Neural cell (in vitro differentiated cells): ENCODE data around the gene MED15. TPM values are rescaled to one million over a fixed set of nuclear protein-coding genes. Genes with fewer than 3 reads are reported as not detected.

Experiments
- H2AFZ ChIP-seq: fragments of 200-600, 300-800 bp; sonication (generic), shearing (Covaris generic); 2 replicates; pipeline ENCODE4 v1.6.0; 2014; ENCODE audit warnings: low read depth, mild to moderate bottlenecking, antibody characterized with exemption, low read length, moderate library complexity
- H3F3A ChIP-seq: fragments of 200-600 bp; shearing (Covaris generic); 2 replicates; pipeline ENCODE4 v1.6.1; 2016; ENCODE audit warnings: mild to moderate bottlenecking, moderate library complexity, mixed read lengths, antibody characterized with exemption, low read length; ENCODE audit not compliant: insufficient read depth, poor library complexity, severe bottlenecking
- H3K27ac ChIP-seq: fragments of 200-600, 300-800 bp; sonication (generic), shearing (Covaris generic); 2 replicates; pipeline ENCODE4 v1.5.1; 2014; ENCODE audit warnings: mild to moderate bottlenecking, low read length, moderate library complexity
- H3K27me3 ChIP-seq: fragments of 300-800, 200-600 bp; sonication (generic), shearing (Covaris generic); 2 replicates; pipeline ENCODE4 v1.6.0; 2014; ENCODE audit warnings: mild to moderate bottlenecking, low read depth, low read length, moderate library complexity; ENCODE audit not compliant: insufficient read depth
- H3K36me3 ChIP-seq: fragments of 300-800, 200-600 bp; sonication (generic), shearing (Covaris generic); 2 replicates; pipeline ENCODE4 v1.5.1; 2014; ENCODE audit warnings: mild to moderate bottlenecking, antibody characterized with exemption, low read length, moderate library complexity; ENCODE audit not compliant: insufficient read depth
- H3K4me2 ChIP-seq: fragments of 300-800, 200-600 bp; sonication (generic), shearing (Covaris generic); 2 replicates; pipeline ENCODE4 v1.6.0; 2014; ENCODE audit warnings: mild to moderate bottlenecking, low read length
- H3K4me3 ChIP-seq: fragments of 300-800, 200-600 bp; sonication (generic), shearing (Covaris generic); 2 replicates; pipeline ENCODE4 v1.5.1; 2014; ENCODE audit warnings: mild to moderate bottlenecking, low read length, moderate library complexity
- H3K79me2 ChIP-seq: fragments of 200-600 bp; shearing (Covaris generic); replicated peaks from 2 replicates; pipeline ENCODE4 v1.6.0; 2014; ENCODE audit warnings: mild to moderate bottlenecking, low read length, moderate library complexity; ENCODE audit not compliant: insufficient read depth
- H3K9ac ChIP-seq: fragments of 300-800, 200-600 bp; sonication (generic), shearing (Covaris generic); 2 replicates; pipeline ENCODE4 v1.6.1; 2016; ENCODE audit warnings: mild to moderate bottlenecking, low read length, mixed read lengths
- H3K9me2 ChIP-seq: fragments of 200-600 bp; shearing (Covaris generic); 2 replicates; pipeline ENCODE4 v1.6.1; 2016; ENCODE audit warnings: mild to moderate bottlenecking, low read length, mixed read lengths; ENCODE audit not compliant: insufficient read depth
- H3K9me3 ChIP-seq: fragments of 200-600, 300-800 bp; sonication (generic), shearing (Covaris generic); 2 replicates; pipeline ENCODE4 v1.6.1; 2016; ENCODE audit warnings: mild to moderate bottlenecking, mixed run types, low read length, moderate library complexity, mixed read lengths
- H4K20me1 ChIP-seq: fragments of 200-600 bp; shearing (Covaris generic); 2 replicates; pipeline ENCODE4 v1.6.1; 2016; ENCODE audit warnings: mild to moderate bottlenecking, mixed run types; ENCODE audit not compliant: insufficient read depth
- EP300 ChIP-seq: fragments of 450-650 bp; conservative IDR thresholded peaks from 2 replicates; pipeline ENCODE4 v1.6.1; 2014; ENCODE audit warnings: antibody characterized with exemption, mild to moderate bottlenecking, moderate library complexity; ENCODE audit not compliant: poor library complexity, severe bottlenecking
- EZH2 ChIP-seq: fragments of 200-600, 300-800 bp; shearing (Covaris generic), sonication (generic); IDR thresholded peaks from 2 replicates; pipeline ENCODE4 v1.6.1; 2014; ENCODE audit warnings: antibody characterized with exemption, low read length, borderline replicate concordance, mild to moderate bottlenecking; ENCODE audit not compliant: insufficient read depth, poor library complexity, severe bottlenecking
- MXI1 ChIP-seq: fragments of 450-650 bp; conservative IDR thresholded peaks from 2 replicates; pipeline ENCODE4 v1.6.1; 2014; ENCODE audit warnings: antibody characterized with exemption, mild to moderate bottlenecking; ENCODE audit not compliant: poor library complexity, severe bottlenecking
- POLR2AphosphoS5 ChIP-seq: IDR thresholded peaks from 2 replicates; pipeline ENCODE4 v1.6.1; 2012
- RAD21 ChIP-seq: fragments of 450-650 bp; conservative IDR thresholded peaks from 2 replicates; pipeline ENCODE4 v1.6.1; 2014; ENCODE audit warnings: antibody characterized with exemption, mild to moderate bottlenecking, moderate library complexity
- SMC3 ChIP-seq: fragments of 450-650 bp; conservative IDR thresholded peaks from 2 replicates; pipeline ENCODE4 v1.6.1; 2014; ENCODE audit warnings: antibody characterized with exemption, mild to moderate bottlenecking, moderate library complexity; ENCODE audit not compliant: poor library complexity
- TAF1 ChIP-seq: IDR thresholded peaks from 2 replicates; pipeline ENCODE4 v1.6.1; 2012; ENCODE audit warnings: low read depth
- polyA plus RNA-seq: library from polyadenylated mRNA; depleted of rRNA; stranded (reverse); fragments of >200 nt; gene quantifications from 2 replicates; pipeline ENCODE4 v1.2.3, GENCODE V29; 2014
- TF ChIP-seq, protein P1 (sequence below): fragments of 450-650 bp; IDR thresholded peaks from 2 replicates; pipeline ENCODE4 v1.5.1; 2014; ENCODE audit warnings: antibody characterized with exemption, mild to moderate bottlenecking, moderate library complexity; ENCODE audit not compliant: poor library complexity, severe bottlenecking
- TF ChIP-seq, protein P2 (sequence below): IDR thresholded peaks from 2 replicates; pipeline ENCODE4 v1.6.1; 2012; ENCODE audit warnings: borderline replicate concordance

MED15 gene
- polyA plus RNA-seq, 1 donor from 2014 or later, result 13.2 TPM

DNA sequence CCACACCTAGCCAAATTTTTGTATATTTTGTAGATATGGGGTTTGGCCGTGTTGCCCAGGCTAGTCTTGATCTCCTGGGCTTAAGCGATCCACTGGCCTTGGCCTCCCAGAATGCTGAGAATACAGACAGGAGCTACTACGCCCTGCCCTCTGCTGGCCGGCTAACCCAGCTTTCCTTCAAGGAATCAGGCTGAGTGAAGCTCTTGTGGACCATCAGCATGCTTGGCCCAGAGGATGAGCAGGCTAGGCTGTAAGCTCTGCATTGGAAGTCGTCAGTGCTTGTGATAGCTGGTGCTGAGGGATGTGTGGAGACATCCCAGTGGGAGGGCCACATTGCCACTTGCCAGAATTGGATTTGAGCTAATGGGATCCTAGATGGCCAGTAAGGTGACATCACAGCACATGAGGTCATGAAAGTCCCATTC is 60.6 kb downstream of the MED15 start:
- no peaks in the 10 kb centered on the region for H4K20me1 ChIP-seq
- H3K27me3 ChIP-seq, result no peaks in the 10 kb centered on the region
- no peaks in the 10 kb centered on the region for H3K9me2 ChIP-seq
- H3F3A ChIP-seq, result no peaks in the 10 kb centered on the region
- TF ChIP-seq, protein P1, sequence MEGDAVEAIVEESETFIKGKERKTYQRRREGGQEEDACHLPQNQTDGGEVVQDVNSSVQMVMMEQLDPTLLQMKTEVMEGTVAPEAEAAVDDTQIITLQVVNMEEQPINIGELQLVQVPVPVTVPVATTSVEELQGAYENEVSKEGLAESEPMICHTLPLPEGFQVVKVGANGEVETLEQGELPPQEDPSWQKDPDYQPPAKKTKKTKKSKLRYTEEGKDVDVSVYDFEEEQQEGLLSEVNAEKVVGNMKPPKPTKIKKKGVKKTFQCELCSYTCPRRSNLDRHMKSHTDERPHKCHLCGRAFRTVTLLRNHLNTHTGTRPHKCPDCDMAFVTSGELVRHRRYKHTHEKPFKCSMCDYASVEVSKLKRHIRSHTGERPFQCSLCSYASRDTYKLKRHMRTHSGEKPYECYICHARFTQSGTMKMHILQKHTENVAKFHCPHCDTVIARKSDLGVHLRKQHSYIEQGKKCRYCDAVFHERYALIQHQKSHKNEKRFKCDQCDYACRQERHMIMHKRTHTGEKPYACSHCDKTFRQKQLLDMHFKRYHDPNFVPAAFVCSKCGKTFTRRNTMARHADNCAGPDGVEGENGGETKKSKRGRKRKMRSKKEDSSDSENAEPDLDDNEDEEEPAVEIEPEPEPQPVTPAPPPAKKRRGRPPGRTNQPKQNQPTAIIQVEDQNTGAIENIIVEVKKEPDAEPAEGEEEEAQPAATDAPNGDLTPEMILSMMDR, result no peak
- TF ChIP-seq TAF1, result no peak
- TF ChIP-seq, protein P2, sequence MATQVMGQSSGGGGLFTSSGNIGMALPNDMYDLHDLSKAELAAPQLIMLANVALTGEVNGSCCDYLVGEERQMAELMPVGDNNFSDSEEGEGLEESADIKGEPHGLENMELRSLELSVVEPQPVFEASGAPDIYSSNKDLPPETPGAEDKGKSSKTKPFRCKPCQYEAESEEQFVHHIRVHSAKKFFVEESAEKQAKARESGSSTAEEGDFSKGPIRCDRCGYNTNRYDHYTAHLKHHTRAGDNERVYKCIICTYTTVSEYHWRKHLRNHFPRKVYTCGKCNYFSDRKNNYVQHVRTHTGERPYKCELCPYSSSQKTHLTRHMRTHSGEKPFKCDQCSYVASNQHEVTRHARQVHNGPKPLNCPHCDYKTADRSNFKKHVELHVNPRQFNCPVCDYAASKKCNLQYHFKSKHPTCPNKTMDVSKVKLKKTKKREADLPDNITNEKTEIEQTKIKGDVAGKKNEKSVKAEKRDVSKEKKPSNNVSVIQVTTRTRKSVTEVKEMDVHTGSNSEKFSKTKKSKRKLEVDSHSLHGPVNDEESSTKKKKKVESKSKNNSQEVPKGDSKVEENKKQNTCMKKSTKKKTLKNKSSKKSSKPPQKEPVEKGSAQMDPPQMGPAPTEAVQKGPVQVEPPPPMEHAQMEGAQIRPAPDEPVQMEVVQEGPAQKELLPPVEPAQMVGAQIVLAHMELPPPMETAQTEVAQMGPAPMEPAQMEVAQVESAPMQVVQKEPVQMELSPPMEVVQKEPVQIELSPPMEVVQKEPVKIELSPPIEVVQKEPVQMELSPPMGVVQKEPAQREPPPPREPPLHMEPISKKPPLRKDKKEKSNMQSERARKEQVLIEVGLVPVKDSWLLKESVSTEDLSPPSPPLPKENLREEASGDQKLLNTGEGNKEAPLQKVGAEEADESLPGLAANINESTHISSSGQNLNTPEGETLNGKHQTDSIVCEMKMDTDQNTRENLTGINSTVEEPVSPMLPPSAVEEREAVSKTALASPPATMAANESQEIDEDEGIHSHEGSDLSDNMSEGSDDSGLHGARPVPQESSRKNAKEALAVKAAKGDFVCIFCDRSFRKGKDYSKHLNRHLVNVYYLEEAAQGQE, result no peak
- TF ChIP-seq MXI1, result no peak
- TF ChIP-seq EZH2, result no peak
- TF ChIP-seq EP300, result no peak
- no peak for TF ChIP-seq POLR2AphosphoS5
- TF ChIP-seq SMC3, result no peak
- no peak for TF ChIP-seq RAD21
- no peaks in the 10 kb centered on the region for H3K9me3 ChIP-seq
- no peak overlapping the region for H3K9ac ChIP-seq
- no peak overlapping the region for H3K27ac ChIP-seq
- H3K4me2 ChIP-seq, result no peak overlapping the region
- no peak overlapping the region for H2AFZ ChIP-seq
- H3K79me2 ChIP-seq, result no peaks in the 10 kb centered on the region
- H3K36me3 ChIP-seq, result no peaks in the 10 kb centered on the region
- no peak overlapping the region for H3K4me3 ChIP-seq

DNA sequence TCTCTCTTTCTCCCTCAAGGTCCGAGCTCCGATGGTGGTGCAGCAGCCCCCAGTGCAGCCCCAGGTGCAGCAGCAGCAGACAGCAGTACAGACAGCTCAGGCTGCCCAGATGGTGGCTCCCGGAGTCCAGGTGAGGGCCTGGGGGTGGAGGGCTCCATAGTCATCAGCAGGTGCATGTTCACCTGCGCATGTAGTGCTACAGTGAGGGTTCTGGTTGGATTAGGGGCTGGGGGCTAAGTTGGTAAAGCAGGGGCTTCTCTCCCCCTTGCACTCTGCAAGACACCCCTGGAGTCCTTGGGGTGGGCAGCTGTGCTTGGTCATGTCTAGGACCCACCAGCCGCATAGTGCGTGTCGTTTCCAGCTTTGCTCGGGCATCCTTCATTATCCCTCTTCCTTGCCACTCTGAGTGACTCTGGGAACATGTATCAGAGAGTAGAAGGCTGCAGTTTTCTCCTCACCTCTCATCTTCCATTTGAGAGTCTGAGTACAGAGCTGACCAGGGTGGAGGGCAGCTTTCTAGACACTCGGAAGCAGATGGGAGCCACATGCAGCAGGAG is 61.2 kb downstream of the MED15 start:
- Histone ChIP-seq H4K20me1 (no peaks in the 10 kb centered on the region), H3F3A (no peaks in the 10 kb centered on the region), H3K9ac (no peak overlapping the region), H3K9me3 (no peaks in the 10 kb centered on the region), H3K27ac (no peak overlapping the region), H2AFZ (no peak overlapping the region), H3K36me3 (no peaks in the 10 kb centered on the region), H3K27me3 (no peaks in the 10 kb centered on the region), H3K4me2 (no peak overlapping the region), H3K4me3 (no peak overlapping the region), H3K9me2 (no peaks in the 10 kb centered on the region), H3K79me2 (no peaks in the 10 kb centered on the region)
- TF ChIP-seq RAD21 (no peak), MXI1 (no peak), EZH2 (no peak), POLR2AphosphoS5 (no peak)
- TF ChIP-seq, protein P1, result no peak
